ENCODE results near the gene TSPAN10. TPM values are rescaled to one million over a fixed set of nuclear protein-coding genes. Genes with fewer than 3 reads are reported as not detected.
A peak's percentile ranks its signal among the peaks of the same experiment; 100 is the strongest.

TSPAN10 gene
- total and polyA plus RNA-seq, 9 of the 15 experiments (the other 6 are each of a cell fraction or from before 2014, with no cell fraction given) = 0.05 to 0.31 (median 0.13) TPM; not detected in 1

- H3K9ac ChIP-seq (ENCODE audit: insufficient read depth in 1 of 2, low read depth in 2 of 2, low read length in 2 of 2) = peak overlapping the region; percentile 94 to 98
- no peaks in the 10 kb centered on the region for H3K9me3 ChIP-seq (replicated peaks; ENCODE audit: control insufficient read depth, insufficient read depth, low read depth, low read length)
- peaks cover 20 to 22% of the 10 kb centered on the region in 2 experiments; a peak in 4 of 5 replicates for H3K4me1 ChIP-seq (replicated peaks in 1 of 2; ENCODE audit: control insufficient read depth in 2 of 2, insufficient read depth in 2 of 2, low read length in 2 of 2)
- BruUV-seq (replicated peaks) = no TSS peak
- intact Hi-C loops (cut with micrococcal nuclease) (loop anchor here (1.0 kb wide), 1 partner anchor 30 kb away; the partner anchor contains the start of genes CCDC137 and OXLD1), in situ Hi-C loops (cut with MboI) (no loop called here)
- peak; percentile 26 for FAIRE-seq
- POLR2A ChIA-PET = interaction anchor here (0.5 to 1.4 kb wide), 12 partner anchors 9 to 305 kb away, joined by 3 to 6 read pairs (median 3); partner anchors contain the start of genes ACTG1 and CCDC137
- H3K27ac ChIP-seq (ENCODE audit: extremely low read depth, low read depth, low read length) = peak overlapping the region; percentile 87
- peak overlapping the region; percentile 10; the same call in 1 of the 2 replicates for H2AFZ ChIP-seq (ENCODE audit: low read depth, low read length)
- no peaks in the 10 kb centered on the region for H3K9me1 ChIP-seq (ENCODE audit: control insufficient read depth, insufficient read depth, low read length)
- CTCF ChIA-PET (ENCODE audit: low intra/inter-chr PET ratio) = no interaction called here
- H3K36me3 ChIP-seq (ENCODE audit: control insufficient read depth, insufficient read depth, low read length) = peaks cover 31% of the 10 kb centered on the region; the same call in 2 of the 3 replicates
- H4K20me1 ChIP-seq (replicated peaks; ENCODE audit: control insufficient read depth, insufficient read depth, low read length) = peaks cover 6% of the 10 kb centered on the region
- peak in 1 of 4 experiments; percentile 69 for DNase-seq (ENCODE audit: extremely low read depth in 1 of 4, low spot score in 3 of 4)
- H3K4me3 ChIP-seq = peak overlapping the region; percentile 69
- peak overlapping the region; percentile 84 for H3K4me2 ChIP-seq (ENCODE audit: insufficient read depth, low read length)
- under 1% methylated on average over 18 of the region's 18 CpGs for WGBS (ENCODE audit: insufficient coverage, low coverage, missing lambda C conversion rate)
- no peaks in the 10 kb centered on the region for H3K27me3 ChIP-seq (ENCODE audit: control insufficient read depth in 2 of 2, insufficient read depth in 2 of 2, low read length in 2 of 2)
- peaks cover 58% of the 10 kb centered on the region for H3K79me2 ChIP-seq (ENCODE audit: control insufficient read depth, insufficient read depth, low read length)
- peak; percentile 82 for ATAC-seq
- no peak for TF ChIP-seq ZNF507 (tag; conservative IDR thresholded peaks at IDR 0.05)
- no peak for TF ChIP-seq RAD21 (CRISPR knock-in tag; conservative IDR thresholded peaks at IDR 0.05 in 1 of 2, IDR thresholded peaks at IDR 0.05 in 1 of 2)
- no peak for TF ChIP-seq AFF1 (IDR thresholded peaks at IDR 0.05; ENCODE audit: low read depth in 1 of 2, partially characterized antibody in 2 of 2)
- no peak for TF ChIP-seq ZNF184 (CRISPR knock-in tag; IDR thresholded peaks at IDR 0.05)
- 0 out of 2 replicates have a peak, but pooled peaks have one; percentile 82 for TF ChIP-seq KAT7 (CRISPR knock-in tag; IDR thresholded peaks at IDR 0.05; ENCODE audit: borderline replicate concordance)
- no peak for TF ChIP-seq POLR2AphosphoS2 (IDR thresholded peaks at IDR 0.05; ENCODE audit: low read length)
- TF ChIP-seq FOXA3 (CRISPR knock-in tag; conservative IDR thresholded peaks at IDR 0.05 in 1 of 2, IDR thresholded peaks at IDR 0.05 in 1 of 2) = no peak
- peak; percentile 47; the same call in 1 of the 2 replicates for TF ChIP-seq CREM (IDR thresholded peaks at IDR 0.05; ENCODE audit: low read depth)
- no peak for TF ChIP-seq CEBPZ (IDR thresholded peaks at IDR 0.05; ENCODE audit: borderline replicate concordance, low read depth, low read length)
- no peak for TF ChIP-seq MLLT1 (IDR thresholded peaks at IDR 0.05)
- TF ChIP-seq ETV6 (IDR thresholded peaks at IDR 0.05; ENCODE audit: borderline replicate concordance in 1 of 2, low read depth in 2 of 2, low read length in 1 of 2) = no peak
- no peak for TF ChIP-seq ETV6 (CRISPR knock-in tag; IDR thresholded peaks at IDR 0.05; ENCODE audit: borderline replicate concordance)
Measured at GRCh38 chr17:81635973-81636504, 957 bp upstream of the TSPAN10 start.
